Glomerular visceral epithelial cell (primary cell): ENCODE data around the gene DGKQ.
A peak's percentile ranks its signal among the peaks of the same experiment; 100 is the strongest.

ENCODE experiments used
- DNase-seq: peaks from one replicate; pipeline ENCODE4 v3.0.0-alpha.2; 2016; ENCODE audit errors: extremely low spot score

The DGKQ gene

GRCh38 chr4:995311-996026, 22.1 kb upstream of the DGKQ start:
- no peak for DNase-seq

DNA sequence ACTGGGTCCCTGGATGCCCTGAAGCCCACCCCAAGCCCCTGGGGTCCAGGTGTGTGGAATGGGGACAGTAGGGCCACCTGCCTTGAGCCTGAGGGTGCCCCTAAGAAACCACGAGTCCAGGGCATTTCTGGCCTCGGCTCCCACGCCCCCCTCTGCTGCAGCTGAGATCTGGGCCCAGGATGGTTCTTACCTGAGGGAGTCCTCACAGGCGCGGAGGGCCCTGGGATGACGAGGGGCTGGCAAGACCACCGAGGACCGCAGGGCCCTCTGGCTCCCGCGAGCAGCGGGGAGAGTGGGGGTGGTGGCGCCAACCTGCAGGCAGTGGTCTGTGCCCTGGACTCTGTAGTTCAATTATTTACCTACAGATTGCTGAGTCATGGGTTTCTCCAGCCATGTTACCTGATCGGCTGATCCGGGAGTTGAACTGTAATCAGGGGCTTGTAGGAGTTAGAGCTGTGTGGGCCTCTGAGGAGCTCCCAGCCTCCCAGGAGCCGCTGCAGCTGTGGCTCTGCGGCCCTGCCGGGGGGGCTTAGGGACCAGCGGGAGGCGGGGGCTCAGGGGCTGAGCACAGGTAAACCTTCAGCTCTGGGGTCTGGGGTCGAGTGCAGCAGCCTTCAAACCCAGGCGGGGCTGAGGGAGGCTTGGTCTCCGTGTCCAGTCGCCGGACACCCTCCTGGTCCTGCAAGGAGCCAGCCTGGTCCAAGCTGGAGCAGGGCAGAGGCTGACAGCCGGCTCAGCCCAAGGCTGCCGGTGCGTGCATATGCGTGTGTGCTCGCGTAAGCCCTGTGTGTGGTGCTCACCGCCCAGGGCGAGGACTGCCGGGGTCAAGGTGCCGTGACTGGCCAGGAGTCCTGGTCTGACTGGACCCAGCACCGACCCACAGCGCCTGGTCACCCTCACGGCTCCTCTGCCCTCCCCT, 20.0 kb upstream of the DGKQ start, which contains the start of gene SLC26A1:
Gene SLC26A1 (minus strand): TSS at position 294 of the 919 bp plus-strand sequence. CDS start 1,701 bp downstream, outside the sequence.
- DNase-seq: peak; percentile 63

- DNase-seq: peak; percentile 86
Measured at GRCh38 chr4:992297-993110, 19.1 kb upstream of the DGKQ start.

- DNase-seq: no peak
Measured at GRCh38 chr4:991451-992296, 18.3 kb upstream of the DGKQ start.

DNA sequence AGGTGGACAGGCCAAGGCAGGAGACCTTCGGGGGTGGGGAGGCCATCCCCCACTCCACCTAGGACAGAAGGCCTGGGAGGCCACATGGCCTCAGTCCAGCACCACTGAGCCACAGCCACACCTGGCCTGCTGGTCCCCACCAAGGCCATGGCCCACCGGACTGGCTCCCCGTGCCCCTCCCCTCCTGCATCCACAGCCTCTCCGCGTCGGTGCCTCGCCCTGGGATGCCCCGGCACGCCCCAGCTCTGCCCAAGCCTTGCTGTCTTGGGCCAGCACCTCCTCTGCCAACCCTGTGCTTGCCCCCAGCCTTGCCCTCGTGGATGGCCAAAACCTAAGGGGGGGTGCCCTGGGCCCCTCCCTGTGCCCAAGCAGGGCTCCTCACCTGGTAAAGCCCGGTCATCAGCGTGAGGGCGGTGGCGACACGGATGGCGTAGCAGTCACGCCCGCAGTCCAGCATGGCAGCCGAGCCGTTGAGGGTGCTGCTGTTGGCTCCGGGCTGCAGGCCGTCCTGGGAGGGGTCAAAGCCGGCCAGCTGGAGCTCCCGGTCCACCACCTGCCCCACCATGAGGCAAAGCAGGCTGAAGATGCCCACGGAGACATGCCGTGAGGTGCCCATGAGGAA, 17.5 kb upstream of the DGKQ start:
- DNase-seq: no peak

DNA sequence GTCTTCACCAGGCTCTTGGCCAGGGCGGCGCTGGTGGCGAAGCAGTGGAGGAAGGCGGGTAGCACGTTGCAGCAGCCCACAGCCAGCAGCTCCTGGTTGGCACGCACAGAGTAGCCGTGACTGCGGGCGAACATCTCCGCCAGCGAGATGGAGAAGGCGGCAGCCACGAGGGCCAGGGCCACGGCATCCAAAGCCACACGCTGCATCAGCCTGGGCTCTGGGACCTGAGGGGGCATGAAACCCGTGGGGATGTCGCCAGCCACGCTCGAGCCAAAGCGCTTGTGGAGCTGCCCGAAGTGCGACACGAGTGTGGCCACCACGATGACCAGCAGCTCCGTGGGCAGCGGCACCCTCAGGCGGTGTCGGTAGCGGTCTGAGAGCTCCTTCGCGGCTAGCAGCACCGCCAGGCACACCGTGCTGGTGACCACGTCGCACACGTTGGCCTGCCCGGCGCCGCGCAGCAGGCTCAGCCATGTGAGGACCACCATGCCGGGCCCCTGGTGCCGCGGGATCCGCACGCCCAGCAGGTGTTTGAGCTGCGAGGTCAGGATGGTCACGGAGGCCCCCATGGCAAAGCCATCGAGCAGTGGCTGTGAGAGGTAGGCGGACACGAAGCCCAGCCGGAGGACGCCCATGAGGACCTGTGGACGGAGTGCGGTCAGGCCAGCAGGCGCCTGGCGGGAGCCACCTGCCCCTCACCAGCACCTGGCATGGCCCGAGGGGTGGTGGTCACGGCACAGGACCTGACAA, 16.5 kb upstream of the DGKQ start:
- DNase-seq: no peak

DNA sequence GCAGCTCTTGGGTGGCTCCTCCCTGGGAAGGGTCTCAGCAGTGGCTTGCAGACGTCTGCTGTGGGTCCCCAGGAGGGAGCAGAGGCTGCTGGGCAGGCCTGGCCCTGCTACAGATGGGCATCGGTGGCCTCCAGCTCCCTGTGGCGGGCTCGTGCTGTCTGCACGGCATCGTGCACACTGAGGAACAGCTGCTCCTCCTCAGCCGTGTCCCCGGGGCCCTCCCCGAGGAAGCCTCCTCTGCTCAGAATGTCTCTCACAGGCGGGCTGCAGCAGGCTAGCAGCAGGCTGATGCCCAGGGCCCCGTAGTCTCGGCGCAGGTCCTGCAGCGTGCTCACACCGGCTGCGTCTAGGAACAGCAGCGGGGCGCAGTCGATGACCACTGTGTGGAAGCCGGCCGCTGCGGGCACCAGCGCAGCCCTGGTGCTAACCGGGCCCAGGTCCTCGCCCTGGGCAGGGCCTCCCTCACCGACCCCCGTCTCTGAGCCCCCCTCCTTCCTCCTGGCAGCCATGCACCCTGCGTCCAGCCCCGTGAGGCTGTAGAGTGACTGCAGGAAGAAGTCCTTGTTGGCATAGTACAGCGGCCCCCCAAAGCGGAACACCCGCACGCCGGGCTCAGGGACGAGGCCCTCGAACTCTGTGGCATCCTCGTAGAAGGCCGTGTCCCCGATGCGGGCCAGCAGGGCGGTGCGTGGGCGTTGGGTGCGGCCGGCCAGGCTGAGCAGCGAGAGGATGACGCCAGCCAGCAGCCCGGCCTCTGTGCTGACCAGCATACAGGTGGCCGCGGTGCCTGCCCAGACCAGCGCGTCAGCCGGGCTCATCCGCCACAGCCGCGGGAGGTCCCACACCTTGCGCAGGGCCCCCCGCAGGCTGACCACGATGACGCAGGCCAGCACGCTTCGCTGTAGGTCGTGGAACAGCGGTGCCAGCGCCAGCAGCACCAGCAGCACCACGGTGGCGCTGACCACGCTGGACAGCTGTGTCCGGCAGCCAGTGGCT, 15.7 kb upstream of the DGKQ start:
- DNase-seq: no peak

GRCh38 chr4:987624-988513, 14.5 kb upstream of the DGKQ start:
- DNase-seq: no peak

GRCh38 chr4:986879-987623, 13.7 kb upstream of the DGKQ start, which contains the start of gene IDUA:
TSS of gene IDUA (plus strand) at chr4:987044. CDS start at chr4:987085, 41 bp downstream.
- peak; percentile 88 for DNase-seq

- no peak for DNase-seq
Measured at GRCh38 chr4:986428-986878, 13.1 kb upstream of the DGKQ start.

DNA sequence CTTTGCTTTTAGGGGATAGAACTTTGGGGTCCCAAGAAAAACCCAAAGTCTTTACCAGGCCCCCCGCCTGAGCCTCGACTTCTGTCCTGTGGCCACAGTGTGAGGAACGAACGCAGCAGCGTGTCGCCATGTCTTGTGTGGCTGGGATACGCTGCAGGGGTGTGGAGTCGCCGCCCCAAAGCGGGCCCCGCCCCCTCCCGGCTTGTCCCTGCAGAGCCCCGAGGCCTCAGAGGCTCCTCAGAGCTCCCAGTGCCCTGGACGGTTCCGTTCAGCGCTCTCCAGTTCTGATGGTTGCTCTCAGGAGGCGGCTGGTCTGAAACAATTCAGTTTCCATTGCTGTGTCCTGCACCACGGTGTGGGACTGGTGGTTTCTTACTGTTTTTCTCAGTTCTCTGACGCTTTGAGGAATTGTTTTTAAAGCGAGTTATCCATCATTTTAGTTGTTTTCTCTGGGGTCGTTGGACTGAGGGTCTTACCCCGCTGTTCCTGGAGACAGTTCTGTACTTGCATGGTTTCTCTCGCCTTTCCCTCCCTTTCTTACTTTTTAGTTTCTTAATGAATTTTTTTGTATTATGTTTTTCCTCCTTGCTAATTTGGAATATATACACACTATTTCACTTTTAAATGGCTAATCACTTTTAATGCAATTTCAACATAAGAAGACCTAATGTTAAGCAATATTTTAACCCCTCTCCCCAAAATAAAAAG, 11.9 kb upstream of the DGKQ start:
- DNase-seq: peak; percentile 18

- no peak for DNase-seq
Measured at GRCh38 chr4:984336-985054, 11.1 kb upstream of the DGKQ start.

- DNase-seq: no peak
Measured at GRCh38 chr4:982814-983213, 9.4 kb upstream of the DGKQ start.

DNA sequence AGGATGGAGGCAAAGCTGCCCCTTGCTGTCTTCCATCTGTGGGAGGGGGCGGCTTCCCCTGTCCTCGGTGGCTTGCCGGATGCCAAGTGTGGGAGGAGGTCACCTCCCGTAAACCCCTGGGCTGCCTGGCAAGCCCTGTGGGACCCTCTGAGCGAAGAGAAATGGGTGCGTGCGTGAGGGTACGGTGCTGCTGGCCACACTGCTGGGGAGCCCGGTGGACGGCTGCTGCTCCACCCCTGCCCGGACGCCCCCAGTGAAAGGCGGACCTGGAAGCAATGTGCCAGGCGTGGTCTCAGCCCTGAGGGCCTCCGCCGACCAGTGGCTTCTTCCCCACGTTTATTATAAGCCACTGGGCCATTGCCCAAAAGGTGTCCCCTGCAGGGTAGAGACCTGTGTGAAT, 8.9 kb upstream of the DGKQ start:
- no peak for DNase-seq

DNA sequence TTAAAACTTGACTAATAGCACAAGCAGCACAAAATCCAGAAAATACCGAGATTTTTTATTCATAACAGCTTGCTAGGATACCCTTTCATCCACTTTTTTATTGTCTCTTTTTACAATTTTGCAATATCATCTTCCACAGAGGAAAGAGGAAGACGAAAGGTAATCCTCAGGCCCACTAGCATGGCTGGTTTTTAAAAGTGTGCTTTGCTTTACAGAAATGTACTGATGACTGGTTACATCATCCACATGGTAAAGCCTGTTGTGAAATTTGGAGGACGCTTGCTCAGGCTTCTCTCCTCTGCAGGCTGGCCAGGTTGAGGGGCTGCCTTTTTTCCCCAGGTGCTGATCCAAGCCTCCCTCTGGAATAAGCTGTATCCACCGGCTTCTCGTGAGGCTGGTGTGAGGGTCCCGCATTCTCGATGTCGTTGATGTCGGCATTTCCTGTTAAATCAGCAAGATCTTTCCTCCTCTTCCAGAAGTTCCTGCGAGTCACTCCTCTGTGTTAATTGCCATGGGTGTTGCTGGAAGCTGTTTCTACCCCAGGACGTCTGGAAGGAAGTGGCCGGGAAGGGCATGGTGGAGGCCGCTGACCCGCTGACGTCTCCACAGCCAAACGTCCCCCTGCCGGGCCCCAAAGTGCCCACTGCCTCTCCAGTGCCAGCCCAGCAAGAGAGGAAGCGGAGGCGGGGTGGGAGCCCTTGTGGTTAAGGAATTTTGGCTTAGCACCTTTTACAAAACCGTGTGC, 5.8 kb upstream of the DGKQ start:
- DNase-seq: peak; percentile 20
